GM19025 (cell line): Measurements from ENCODE around the gene CDH23.

ENCODE experiments used
- ATAC-seq: cut with Tn5 transposase; IDR thresholded peaks from one replicate; pipeline ENCODE4 v1.9.1; 2021; ENCODE audit warnings: mild to moderate bottlenecking, low read depth, moderate library complexity; ENCODE audit not compliant: unreplicated experiment

The CDH23 gene

DNA sequence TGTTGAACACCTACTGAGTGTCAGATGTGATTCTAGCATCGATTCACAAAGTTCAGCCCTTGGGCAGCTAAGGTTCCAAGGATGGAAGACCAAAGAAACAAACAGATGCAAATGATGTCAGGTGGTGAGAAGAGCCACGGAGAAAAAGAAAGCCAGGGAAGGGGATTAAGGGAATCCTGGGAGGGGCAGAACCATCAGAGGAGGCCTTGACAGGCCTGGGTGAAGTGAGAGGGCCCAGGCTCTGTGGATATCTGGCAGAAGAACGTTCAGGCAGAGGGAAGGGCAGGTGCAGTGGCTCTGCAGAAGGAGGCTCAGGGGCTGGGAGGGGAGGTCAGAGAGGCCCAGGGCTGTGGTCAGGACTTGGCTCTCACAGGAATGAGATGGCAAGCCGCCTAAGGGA, 232.4 kb downstream of the CDH23 start:
- ATAC-seq, result no peak

DNA sequence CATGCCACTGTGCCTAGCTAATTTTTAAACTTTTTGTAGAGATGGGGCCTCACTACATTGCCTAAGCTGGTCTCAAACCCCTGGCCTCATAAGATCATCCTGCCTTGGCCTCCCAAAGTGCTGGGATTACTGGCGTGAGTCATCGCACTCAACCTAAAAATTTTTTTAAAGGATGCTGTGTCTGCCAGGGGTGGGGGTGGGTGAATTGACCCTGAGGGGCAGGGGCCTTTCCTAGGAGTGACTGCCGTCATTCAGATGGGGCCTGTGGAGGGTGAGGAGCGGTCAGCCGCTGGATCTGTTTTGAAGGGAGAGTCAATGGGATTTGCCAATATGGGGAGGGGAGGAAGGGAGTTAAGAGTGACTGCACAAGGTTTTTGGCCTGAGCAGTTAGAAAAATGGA, 233.4 kb downstream of the CDH23 start:
- ATAC-seq, result no peak

DNA sequence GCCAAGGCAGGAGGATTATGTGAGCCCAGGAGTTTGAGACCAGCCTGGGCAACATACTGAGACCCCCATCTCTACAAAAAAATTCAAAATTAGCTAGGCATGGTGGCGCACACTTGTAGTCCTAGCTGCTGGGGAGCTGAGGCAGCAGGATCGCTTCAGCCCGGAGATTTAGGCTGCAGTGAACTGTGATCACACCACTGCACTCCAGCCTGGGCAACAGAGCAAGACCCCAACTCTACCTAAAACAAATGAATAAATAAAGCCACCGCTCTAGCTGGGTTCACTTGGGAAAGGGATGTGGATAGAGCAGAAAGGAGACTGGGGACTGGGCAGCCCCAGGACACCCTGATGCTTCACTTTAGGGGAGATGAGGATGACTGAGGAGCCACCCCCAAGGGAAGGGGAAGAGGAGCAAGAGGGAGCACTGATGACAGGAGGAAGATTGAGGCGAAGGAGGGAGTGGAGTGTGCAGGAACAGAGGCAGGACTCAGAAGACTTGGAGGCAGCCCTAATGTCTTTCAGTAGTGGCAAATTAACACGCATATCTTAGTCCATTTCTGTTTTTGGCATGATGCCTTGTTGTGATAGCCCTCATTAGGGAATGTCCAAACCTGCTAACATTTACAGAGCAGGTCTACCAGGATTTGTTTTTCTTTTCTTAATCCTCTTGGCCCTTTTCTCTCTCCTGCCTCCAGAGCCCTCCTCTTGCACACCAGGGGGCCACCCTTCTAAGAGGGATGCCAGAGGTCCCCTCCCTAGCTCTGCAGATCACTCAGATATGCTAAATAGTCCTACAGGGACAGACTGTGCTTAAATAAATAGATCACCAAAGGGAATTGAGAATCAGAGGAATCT, 234.5 kb downstream of the CDH23 start:
- ATAC-seq, result no peak

DNA sequence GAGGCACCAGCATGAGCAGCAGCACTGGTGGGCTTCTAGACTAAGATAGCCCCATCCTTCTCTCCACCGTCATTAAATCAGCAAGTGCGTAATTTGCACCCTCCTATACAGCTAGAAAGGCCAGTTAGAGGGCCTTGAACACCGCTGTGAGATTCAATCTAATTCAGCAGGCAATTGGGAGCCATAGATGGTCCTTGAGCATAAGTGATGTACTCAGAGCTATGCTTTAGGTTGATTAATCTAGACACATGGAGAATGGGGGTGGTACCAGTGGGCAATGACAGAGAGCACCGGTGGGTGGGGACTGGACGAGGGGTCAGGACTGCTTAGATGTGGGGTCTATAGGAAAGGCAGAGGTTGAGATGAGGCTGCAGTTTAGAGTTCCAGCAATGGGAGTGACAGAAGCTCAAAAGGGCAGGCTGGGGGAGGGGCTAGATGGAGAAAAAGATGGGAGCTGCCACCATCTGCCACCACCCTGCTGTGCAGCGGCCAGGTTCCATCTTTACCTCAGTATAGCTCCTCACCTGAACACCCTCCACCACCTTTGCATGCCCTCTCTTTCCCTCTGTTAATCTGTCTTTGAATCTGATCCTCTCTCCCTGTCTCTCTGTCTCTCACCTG, 235.6 kb downstream of the CDH23 start:
- no peak for ATAC-seq

DNA sequence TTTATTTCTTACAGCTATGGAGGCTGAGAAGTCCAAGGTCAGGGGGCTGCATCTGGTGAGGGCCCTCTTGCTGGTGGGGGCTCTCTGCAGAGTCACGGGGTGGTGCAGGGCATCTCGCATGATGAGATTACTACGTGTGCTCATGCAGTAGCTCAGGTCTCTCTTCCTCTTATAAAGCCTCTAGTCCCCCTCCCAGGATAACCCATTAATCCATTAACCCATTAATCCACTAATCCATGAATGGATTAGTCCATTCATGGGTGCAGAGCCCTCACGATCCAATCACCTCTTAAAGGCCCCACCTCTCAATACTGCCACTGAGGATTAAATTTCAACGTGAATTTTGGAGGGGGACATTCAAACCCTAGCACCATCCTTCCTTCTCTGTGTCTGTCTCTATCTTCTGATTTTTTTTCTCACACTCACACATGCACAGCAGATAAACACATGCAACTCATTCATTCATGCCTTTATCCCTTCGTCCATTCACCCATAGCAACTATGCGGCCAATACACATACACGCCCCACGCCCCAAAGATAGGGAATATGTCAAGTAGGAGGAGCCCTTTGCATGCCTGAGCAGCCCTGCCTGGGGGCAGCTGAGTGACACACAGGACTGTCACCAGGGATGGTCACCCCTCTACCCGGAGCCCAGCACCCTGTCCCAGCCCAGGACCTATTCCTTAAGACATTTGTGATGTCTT, 236.3 kb downstream of the CDH23 start:
- no peak for ATAC-seq

DNA sequence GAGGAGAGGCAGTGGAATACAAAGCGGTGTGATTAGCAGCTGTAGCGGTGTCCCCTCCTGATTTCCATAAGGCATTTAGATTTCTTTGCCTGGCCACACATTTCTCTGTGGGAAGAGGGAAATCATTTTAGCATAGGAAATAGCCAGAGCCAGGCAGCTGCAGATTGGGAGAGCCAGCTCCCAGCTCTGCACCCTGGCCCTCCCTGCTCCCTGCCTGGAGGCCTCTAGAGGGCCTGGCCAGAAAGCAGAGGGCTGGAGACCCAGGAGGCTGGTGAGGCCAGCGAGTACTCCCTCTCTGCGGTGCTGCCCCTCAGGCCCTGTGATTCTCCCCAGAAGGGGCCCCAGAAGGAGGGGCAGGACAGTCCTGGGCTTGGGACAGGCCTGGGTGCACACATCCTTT, 237.2 kb downstream of the CDH23 start:
- no peak for ATAC-seq

DNA sequence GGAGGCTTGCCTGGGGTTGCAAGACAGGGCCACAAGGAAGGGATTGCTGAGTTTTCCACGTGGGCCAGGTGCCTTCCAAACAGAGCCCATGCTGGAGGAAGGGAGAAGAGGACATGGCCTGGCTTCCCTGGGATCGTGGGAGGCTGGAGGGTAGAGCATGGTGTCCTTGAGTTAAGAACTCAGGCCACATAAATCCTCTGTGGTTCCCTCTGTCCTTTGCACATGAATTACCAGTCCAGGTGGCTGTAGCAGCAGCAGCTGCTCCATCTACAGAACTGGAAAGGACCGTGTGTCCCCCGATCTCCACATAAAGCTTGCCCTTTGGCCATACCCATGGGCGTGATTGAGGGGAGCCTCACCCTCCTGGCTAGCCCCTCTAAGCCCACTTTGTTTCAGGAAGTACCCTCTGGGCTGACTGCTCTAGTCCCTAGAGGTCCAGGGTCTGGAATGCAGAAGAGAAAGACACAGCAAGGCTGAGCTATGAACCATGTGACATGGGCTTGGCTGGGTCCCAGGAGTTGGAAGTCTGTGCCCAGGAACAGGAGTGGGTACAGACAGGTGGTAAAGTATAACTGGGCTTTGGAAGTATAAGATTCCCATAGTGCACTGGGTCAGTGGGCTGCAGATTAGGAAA, 237.9 kb downstream of the CDH23 start:
- no peak for ATAC-seq

DNA sequence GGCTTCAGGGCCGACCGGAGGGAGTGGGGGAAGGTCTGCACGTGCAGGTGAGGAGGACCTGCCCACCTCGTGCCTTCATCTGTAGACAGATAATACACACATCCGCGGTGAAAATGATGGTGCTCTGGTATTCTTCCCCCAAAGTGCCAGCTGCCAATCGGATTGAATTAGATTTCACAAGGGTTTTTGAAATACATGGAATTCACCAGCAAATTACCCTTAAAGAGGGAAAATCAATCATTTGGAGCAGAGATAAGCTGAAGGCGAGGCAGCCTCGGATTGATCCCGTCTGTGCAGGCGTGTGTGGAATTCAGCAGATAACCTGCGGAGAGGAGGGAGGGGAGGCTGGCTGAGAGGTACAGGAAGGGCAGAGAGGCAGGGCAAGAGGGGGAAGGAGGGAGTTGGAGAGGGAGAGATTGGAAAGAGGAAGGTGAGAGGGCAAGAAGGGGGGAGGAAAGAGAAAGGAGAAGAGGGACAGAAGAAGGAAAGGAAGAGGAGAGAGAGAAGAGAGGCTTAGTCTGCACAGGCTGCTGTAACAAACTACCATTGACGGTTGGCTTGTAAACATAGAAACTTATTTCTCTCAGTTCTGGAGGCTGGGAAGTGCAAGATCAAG, 238.6 kb downstream of the CDH23 start:
- ATAC-seq, result no peak

DNA sequence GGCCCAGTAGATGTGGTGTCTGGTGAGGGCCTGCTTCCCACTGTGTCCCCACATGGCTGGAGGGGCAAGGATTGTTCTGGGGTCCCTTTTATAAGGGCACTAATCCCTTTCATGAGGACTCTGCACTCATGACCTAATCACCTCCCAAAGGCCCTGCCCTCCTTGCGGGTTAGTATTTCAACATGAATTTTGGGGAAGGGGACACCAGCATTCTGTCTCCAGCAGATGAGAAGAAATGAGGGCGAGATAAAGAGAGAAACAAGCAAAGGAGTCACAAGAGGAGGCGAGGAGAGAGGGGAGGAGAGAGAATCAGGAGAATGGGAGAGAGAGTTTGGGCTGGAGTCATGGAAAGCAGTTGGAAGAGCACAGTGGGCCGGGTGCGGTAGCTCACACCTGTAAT, 239.1 kb downstream of the CDH23 start:
- no peak for ATAC-seq

DNA sequence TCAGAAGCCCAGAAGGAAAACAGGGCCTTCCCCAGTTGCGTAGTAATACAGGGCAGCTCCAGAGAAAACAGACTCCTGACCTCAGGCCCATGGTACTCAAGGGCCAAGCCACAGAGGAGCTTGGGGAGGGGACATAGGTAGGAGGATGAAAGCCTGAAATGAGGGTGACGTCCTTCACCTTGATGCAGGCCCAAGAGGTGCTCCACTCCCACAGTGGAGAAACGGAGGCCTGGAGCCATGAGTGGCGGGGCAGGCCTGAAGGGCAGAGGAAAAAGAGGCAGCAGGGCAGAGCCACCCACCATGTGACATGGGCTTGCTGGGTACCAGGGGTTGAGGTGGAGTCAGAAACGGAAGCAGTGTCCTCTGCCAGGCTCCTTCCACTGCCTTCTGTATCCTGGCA, 239.9 kb downstream of the CDH23 start:
- no peak for ATAC-seq

DNA sequence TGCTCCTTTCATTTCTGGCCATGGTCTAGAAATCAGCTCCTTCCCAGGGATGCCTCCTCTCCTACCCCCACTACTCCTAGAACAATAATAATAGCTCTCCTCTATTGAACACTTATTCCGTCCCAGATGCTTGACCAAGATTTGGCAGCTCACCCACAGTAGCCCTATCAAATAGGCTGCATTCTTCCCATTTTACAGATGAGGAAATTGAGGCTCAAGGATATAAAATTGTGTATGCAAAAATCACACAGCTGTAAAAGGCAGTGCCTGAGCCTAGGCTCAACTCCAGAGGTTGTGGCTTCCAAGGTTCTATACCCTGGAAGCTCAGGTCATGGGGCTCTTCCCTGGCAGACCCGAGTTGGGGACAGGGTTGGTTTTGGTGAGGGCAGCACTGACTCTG, 240.6 kb downstream of the CDH23 start:
- ATAC-seq, result no peak

DNA sequence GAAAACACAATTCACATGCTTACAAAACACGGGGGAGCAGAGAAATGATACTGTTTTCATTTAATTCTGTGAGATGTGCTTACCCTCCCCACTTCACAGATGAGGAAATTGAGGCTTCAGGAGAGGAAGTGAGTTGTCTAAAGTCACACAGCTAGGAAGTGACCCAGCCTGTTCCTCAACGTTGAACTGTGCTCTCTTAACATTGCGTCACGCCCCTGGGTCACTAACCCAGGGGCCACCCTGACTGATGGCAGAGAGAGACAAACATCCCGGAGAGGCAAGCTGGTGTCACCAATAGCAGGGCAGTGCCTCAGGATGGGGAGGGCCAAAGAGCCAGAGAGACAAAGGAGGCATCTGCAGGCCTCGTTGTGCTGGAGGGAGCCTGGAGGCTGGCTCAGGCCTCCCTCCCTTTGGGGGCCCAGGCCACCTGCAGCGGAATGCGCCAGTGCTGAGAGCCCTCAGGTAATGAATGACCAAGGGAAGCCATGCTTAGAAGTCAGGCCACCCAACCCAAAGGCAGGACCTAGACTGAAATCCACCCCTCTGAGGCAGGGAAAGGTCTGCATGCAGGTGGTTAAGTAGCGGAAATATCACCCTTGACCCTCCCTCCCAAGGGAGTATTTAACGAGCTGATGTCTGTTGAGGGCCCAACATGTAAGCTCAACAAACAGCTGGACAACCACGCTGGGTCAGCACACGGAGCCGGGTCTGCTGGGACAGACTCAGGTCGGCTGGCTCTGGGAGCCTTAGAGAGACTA, 241.5 kb downstream of the CDH23 start:
- no peak for ATAC-seq

DNA sequence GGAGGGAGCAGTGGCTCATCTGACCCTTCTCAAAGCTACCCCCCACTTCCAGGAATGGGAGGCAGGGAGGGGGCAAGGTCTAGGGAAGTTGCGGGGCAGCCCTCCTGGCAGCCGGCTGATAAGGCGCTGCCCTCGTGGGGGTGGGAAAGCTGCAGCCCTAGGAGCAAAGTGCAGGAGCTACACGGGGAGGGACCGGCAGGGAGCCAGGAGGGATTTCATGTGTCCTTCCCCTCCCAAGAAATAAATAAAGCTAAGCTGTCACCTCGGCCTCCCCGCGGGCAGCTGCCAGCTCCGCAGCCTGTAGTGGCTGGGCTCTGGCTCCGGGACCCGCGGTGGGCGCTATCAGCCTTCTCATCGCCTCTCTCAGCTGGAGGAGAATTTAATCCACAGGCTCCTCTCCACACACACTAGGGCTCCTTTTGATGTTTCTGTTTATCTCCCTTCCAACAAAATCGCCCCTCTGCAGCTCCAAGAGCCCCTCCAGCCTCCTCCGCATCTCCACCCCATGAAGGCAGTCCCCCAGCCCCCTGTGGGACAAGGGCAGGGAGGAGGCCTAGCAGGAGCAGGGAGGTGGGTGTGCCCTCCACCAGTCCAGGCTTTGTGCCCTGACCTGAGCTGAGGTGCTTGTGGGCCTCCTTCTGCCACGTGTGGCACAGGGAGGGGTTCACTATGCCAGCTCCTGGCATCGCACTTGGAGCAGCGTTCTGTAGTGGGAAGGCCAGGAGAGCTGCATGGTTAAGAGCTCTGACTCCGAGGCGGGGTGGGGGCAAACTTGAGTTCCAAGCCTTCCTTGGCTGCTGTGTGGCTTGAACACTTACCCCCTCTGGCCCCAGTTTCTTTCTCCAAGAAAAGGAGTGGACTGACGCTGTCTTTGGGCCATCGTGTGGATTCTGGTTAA, 242.4 kb downstream of the CDH23 start:
- ATAC-seq, result no peak

DNA sequence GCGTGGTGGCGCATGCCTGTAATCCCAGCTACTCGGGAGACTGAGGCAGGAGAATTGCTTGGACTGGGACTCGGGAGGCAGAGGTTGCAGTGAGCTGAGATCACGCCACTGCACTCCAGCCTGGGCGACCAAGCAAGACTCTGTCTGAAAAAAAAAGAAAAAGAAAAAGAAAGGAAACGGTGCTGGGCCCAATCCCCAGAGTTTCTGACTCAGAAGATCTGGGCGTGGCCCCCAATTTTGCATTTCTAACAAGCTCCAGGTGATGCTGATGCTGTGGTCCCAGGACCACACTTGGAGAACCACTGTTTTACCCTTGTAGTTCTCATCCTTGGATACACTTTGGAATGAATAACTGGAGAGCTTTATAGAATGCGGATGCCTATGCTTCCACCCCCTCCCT, 243.9 kb downstream of the CDH23 start:
- ATAC-seq, result no peak

DNA sequence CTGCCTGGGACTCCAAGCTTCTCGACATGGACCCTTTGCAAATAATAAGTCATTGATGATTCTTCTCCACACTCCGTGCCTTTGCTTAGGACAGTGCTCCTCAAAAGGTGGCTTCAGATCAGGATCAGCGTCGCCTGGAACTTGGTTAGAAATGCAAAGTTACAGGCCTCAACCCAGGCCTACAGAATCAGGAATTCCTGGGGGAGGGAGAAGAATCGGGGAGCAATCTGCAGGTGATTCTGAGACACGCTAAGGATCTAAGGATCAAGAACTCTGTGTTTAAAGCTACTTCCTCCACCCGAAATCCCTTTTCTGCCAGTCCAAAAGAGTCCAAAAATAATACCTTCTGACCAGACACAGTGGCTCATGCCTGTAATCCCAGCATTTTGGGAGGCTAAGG, 244.7 kb downstream of the CDH23 start:
- ATAC-seq, result no peak

DNA sequence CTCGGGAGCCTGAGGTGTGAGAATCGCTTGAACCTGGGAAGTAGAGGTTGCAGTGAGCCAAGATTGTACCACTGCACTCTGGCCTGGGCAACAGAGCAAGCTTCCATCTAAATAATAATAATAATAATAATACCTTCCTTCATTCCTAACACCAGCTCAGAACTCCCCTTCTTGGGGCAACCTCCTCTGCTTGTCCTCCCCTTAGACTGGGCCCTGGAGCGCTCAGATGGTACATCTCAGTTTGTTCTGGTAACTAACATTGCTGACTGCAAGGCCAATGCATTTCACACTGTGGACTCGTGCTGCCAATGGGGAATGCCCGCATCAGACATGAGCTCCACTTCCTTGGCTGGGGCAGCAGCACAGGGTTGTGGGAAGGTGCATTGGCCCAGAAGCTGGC, 245.3 kb downstream of the CDH23 start:
- ATAC-seq, result no peak

DNA sequence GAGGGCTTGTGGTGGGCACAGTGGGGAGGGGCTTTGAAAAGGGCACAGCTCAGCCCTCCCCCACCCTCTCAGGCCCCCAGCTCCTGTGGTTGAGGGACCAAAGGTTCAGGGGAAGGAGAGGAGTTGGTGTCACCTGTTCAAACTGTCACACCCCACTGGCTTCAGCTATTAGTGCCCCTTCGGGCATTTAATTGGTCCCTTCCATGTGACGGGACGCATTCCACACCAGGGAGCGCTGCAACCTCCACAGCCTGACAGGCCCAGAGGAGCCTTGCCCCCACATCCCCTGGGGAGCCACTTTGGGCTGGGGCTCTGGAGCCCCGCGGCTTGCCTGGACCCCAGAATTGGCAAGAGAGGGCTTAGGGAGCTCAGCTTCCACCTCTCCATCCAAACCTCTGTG, 247.2 kb downstream of the CDH23 start:
- ATAC-seq, result no peak

DNA sequence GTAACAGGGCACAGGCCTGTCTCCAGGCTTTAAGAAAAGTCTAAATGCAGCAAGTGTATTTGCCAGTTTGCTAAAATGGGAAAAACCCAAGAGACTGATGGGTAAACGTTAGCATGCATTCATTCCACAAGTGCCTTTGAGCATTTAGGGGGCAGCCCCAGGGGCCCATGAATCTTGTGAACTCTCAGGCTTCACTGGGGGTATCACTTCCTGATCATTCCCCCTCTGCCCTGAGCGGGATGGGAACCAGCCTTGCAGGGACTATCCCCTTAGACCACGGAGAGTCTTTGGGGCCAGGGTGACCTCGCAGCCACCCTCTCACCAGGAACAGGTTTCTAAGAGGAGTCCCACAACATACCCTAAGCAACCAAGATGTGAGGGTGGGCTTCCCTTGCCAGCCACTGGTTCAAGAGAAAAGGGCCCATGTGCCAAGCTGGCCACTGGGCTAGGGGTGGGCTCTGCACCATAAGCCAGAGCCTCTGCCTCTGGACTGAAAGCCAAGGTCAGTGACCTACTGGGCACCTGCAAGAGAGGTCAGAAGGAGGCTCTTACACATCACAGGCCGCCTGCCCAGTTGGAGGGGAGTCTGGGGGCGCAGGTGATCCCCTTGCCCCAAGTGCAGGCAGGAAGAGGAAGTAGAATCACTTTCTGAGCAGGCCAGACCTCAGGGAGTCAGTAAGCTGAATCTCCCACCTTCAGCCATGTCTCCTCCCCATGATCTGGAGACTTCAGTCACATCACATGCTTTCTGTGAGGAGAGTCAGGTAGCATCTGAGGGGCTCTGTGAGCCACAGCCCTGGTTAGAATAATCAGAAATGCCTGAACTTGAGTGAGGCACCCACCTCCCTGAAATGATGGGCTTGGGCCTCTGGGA, 247.8 kb downstream of the CDH23 start:
- ATAC-seq, result no peak
